GM10847 (cell line): ENCODE data around the gene G6PC3.

Source experiments
- POLR2A ChIP-seq: IDR thresholded peaks from 2 replicates; pipeline ENCODE4 v1.6.1; 2011; ENCODE audit not compliant: insufficient read length; ENCODE audit errors: extremely low read depth

The G6PC3 gene

DNA sequence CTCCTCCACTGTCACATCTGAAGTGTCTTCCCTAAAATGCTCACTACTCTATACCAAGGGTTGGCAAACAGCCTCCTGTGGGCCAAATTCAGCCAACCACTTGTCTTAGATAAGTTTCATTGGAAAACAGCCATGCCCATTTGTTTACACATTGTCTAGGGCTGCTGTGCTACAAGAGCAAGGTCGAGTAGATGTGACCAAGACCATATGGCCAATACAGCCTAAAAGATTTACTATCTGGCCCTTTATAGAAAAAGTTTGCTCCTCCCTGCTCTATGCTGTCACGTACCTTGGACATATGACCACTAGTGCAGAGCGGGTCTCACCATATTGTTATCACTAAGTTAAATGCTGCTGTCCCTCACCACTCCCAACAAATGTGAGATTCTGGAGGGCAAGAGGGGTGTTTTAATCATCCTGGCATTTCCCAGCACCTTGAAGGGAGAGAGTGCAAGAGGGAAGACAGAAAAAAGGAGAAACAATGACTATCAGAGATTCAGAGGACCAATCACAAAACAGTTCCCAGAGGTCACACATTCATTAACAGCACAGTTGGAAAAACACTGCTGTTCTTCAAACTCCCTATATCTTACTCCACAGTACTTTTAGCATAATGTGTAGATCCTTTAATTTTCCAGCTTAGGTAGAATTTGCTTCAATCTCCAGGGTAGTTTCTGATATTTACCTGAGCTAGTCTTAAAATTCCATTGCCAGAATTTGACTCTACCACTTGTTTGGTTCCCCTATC is 17.2 kb upstream of the G6PC3 start:
- no peak for TF ChIP-seq POLR2A

DNA sequence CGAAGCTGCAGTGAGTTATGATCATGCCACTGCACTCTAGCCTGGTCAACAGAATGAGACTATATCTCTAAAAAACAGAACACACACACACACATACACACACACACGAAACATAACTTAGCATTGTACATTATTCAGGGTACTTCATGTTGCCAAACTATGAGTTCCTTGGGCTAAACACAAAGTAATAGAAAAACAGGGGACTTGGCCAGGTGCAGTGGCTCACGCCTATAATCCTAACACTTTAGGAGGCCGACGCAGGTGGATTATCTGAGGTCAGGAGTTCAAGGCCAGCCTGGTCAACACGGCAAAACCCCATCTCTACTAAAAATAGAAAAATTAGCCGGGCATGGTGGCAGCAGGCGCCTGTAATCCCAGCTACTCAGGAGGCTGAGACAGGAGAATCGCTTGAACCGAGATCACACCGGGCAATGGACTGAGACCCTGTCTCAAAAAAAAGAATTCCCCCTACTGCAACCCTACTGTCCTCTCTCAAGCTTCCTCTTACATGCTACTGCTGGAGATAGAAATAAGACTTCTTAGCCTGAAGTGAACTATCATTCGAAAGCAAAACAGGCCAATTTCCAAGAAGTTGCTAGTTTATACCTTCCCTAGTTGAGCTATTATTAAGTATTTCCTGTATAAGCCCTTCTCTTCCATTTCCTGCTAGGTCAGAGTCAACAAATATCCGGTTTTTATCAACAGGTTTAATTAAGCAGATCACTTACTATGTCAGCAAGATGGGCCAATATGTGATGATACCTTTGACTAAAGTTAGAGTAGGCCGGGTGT is 11.2 kb upstream of the G6PC3 start:
- no peak for TF ChIP-seq POLR2A

GRCh38 chr17:44061446-44061845 is 9.1 kb upstream of the G6PC3 start:
- no peak for TF ChIP-seq POLR2A

GRCh38 chr17:44062871-44063270 is 7.7 kb upstream of the G6PC3 start:
- TF ChIP-seq POLR2A = no peak

DNA sequence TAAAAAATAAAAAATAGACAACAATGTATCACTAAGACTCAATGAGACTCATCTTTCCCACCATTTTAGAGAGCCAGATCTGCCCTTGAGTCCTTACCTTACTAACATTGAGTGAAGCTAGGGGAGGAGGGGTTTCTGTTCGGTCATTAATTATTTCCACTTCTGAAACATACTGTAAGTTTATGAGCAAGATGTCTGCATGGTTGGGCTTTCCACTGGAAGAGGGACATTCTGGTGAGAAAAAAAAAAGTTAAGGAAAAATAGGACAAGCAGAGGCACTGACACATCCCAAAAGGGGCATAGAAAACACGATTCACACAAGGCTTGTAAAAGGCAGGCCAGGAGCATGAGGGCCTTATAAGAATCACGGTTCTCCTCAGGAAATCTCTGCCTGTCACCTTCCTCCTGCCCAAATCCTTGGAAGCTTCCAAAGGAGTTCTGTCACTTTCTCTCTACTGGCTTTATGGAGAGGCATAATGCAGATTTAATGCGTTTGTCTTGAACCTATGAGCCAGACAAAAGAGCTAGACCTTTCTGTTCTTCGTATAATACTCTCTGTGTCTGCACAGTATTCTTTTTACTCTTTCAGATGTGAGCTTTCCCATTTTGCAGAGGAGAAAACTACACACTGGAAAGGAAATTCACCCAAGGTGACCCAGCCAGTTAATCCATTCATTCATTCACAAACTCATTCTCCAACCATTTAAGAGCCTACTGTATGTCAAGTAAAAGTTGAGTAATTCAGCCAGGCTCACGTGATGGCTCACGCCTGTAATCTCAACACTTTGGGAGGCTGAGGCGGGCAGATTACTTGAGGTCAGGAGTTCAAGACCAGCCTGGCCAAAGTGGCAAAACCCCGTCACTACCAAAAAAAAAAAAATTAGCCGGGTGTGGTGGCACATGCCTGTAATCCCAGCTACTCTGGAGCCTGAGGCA is 6.6 kb upstream of the G6PC3 start:
- no peak for TF ChIP-seq POLR2A

DNA sequence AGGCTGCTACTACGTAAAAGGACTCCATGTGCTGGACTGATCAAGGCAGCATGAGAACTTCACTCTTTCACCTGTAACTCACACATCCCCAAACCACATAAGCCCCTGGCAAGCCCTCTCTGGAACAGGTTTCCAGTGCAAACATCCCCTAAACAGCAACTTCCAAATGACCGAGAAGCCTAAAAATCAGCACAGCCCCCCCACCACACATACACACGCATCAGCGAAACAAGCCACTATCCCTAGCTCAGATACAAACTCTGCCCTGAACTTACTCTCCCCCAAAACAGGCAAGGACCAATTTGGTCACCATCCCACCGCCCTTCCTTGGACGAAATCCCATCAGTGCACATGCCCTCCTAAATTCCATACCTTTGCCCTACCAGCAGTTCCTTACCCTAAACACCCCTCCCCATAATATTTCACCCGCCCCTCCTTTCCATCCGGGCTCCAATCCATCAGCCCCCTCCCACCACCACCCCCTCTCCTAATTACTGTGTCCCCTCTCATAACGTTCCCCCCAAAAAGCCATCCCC is 4.8 kb upstream of the G6PC3 start:
- no peak for TF ChIP-seq POLR2A

DNA sequence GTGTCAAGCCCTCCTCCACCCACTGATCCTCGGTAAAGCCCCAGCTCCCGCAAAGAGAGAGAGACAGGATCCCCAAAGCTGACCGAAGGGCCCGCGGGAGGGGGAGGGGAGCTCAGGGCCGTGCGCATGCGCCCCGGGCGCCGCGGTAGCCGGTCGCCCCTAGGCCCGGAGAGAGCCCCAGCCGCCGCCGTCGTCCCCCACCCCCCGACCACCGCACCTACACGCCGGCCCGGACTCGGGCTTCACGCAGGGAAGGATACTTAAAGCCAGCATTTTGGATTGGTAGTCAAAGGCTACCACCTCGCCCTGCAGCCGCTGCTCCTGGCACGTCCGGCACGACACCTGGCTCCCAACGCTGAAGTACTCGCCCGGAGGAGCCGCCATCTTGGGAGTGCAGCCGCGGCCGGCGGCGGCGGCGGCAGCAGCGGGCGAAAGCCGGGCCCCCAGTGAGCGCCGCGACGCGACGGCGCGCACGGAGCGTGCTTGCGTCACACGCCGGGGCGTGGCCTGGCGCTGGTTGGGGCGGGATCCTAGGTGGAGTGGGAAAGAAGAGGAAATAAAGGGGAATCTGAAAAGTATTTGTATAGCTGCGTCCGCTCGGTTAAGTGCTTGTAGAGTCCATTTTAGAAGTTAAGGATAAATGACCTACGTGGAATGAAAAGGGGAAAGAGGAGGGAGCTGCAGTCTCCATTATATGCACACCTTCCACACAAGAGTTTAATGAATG is 4.2 kb upstream of the G6PC3 start, which contains the start of gene LSM12:
LSM12 (minus strand) TSS at position 468 of the 727 bp plus-strand sequence; CDS start at position 384, 84 bp downstream.
- TF ChIP-seq POLR2A = peak; percentile 68

GRCh38 chr17:44067545-44067940 is 3.0 kb upstream of the G6PC3 start:
- TF ChIP-seq POLR2A = no peak

DNA sequence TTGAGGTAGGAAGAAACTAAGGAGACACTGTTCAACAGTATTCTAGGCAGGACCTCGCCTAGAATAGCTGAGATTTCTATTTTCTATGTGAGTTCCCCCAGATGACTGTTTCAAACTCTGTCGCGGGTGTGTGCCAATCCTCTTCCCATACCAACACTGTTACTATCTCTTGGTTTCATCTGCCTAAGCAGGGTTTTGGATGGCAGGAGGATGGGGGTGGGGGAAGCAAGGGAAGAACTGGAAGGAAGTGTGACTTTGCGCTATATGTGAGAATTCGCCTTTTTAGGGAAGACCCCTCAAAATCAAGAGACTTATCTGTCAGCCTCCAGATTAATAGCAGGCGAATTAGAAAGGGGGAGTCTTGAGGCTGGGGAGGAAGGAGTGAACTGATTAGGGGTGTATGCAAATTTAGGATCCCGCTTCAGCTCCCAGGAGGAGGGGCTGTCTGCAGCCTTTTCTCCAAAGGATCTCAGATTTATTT is 521 bp upstream of the G6PC3 start:
- no peak for TF ChIP-seq POLR2A

- no peak for TF ChIP-seq POLR2A
These were observed 624 bp downstream of the G6PC3 start for GRCh38 chr17:44071198-44071520.

DNA sequence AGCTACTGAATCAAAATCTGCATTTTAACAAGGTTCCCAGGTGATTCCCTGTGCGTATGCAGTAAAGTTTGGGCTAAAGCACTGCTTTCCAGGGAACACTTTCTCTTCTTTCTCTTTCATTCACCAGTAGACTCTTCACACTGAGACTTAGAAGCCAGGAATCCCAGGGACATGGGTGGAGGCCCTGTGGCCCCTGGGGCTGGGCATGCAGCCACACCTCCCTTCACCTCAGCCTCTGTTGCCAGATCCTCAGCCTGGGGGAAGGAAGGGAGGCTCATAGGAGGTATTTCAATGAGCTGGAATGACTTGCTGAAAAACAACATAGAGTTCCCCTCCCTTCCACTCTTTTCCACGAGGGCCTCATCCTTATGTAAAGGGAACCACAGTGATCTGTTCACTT is 1.2 kb downstream of the G6PC3 start:
- TF ChIP-seq POLR2A = no peak

DNA sequence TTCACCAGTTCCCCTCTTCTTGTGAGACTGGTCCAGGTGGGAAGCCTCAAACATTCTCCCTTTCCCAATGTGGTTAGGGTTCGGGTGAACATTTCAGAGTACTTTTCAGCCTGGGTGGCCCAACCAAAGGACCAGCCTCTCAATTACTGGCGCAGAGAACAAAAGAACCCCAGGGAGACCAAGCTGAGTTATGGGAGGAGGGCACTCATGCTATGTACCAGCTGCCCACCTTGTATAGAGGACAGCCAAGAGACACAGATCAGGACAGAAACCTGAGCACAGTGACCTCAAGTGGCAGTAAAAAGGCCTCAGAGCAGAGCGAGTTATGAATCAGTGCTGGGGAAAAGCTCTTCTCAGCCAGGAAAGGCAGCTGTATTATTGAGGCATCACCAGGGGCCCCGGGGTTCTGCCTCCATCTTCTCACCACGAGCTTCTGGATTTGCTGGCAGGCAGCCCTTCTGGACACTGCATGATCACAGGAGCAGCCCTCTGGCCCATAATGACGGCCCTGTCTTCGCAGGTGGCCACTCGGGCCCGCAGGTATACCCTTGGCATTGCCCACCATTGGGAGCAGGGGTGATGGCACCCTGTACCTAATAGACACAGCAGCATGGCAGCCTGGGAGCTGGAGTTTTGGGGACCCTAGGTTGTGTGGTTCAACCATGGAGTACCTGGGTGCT is 3.8 kb downstream of the G6PC3 start:
- no peak for TF ChIP-seq POLR2A

DNA sequence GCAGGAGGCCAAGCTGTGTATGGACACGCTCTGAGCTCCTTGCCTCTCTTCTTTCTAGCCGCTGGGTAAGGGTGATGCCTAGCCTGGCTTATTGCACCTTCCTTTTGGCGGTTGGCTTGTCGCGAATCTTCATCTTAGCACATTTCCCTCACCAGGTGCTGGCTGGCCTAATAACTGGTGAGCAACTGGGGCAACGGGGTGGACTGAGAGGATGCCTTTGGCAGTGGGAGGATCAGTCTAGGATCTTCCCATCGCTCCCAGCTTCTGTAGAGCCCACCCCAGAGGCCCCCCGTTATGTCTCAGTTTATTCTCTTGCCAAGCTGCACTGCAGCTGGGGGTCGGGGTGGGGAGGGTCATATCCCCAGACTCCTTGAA is 4.4 kb downstream of the G6PC3 start:
- TF ChIP-seq POLR2A = no peak
